ENCODE data around the gene ATF6B. TPM values are rescaled to one million over a fixed set of nuclear protein-coding genes. Genes with fewer than 3 reads are reported as not detected.
"Not testable (repeated sequence)": the region's sequence is repeated elsewhere in the genome, so short reads cannot be mapped to it uniquely, and the experiment has no call there.

Gene ATF6B
- total and polyA plus RNA-seq, 2 of the 8 experiments (the other 6 are each of a cell fraction or from before 2014, with no cell fraction given): 38.1 to 42.2 TPM

- H2AK5ac ChIP-seq (ENCODE audit: low read depth, low read length); H2BK15ac ChIP-seq (ENCODE audit: low read length); H2AFZ ChIP-seq (ENCODE audit: low read length); H3K4me3 ChIP-seq (ENCODE audit: extremely low read depth in 1 of 4, insufficient read depth in 2 of 4, low read depth in 3 of 4, low read length in 4 of 4); H3K14ac ChIP-seq (ENCODE audit: insufficient read length); H3K56ac ChIP-seq (replicated peaks; ENCODE audit: insufficient read length, low read depth, low read length); H3K27me3 ChIP-seq (replicated peaks in 1 of 4; ENCODE audit: control insufficient read depth in 3 of 4, extremely low read depth in 1 of 4, insufficient read depth in 3 of 4, low read length in 3 of 4); H3K4ac ChIP-seq (replicated peaks; ENCODE audit: insufficient read length, low read depth, low read length); H3K79me1 ChIP-seq (ENCODE audit: low read depth, low read length); H2BK20ac ChIP-seq (ENCODE audit: low read length); H4K5ac ChIP-seq (ENCODE audit: insufficient read length, low read depth, low read length); H4K20me1 ChIP-seq (replicated peaks in 1 of 2; ENCODE audit: control insufficient read depth in 1 of 2, insufficient read depth in 2 of 2, low read length in 2 of 2); DNase-seq (ENCODE audit: low read depth in 1 of 2, low spot score in 2 of 2); H2BK5ac ChIP-seq (ENCODE audit: low read depth, low read length); H3K9me3 ChIP-seq (ENCODE audit: insufficient read depth in 2 of 2, low read depth in 1 of 2, low read length in 1 of 2); H3K79me2 ChIP-seq (ENCODE audit: control insufficient read depth in 1 of 2, insufficient read depth in 2 of 2, low read length in 2 of 2); H4K91ac ChIP-seq (replicated peaks; ENCODE audit: insufficient read length, low read length); H3K23me2 ChIP-seq (ENCODE audit: low read depth, low read length); H2BK12ac ChIP-seq (ENCODE audit: low read depth, low read length); FAIRE-seq; H4K8ac ChIP-seq (ENCODE audit: extremely low read depth, insufficient read depth, low read length); POLR2A ChIA-PET (ENCODE audit: partially characterized antibody); CTCF ChIA-PET (ENCODE audit: partially characterized antibody); H3K23ac ChIP-seq (ENCODE audit: insufficient read length); H3K4me1 ChIP-seq (replicated peaks in 1 of 4; ENCODE audit: control insufficient read depth in 3 of 4, insufficient read depth in 4 of 4, low read length in 3 of 4); H3K4me2 ChIP-seq (ENCODE audit: insufficient read depth in 1 of 2, low read depth in 2 of 2, low read length in 2 of 2); H3K9ac ChIP-seq (replicated peaks in 1 of 4; ENCODE audit: extremely low read depth in 1 of 4, low read depth in 3 of 4, low read length in 3 of 4); H3K36me3 ChIP-seq (ENCODE audit: control insufficient read depth in 2 of 4, insufficient read depth in 4 of 4, low read length in 3 of 4); H3K27ac ChIP-seq (ENCODE audit: low read depth, low read length); H3K18ac ChIP-seq (ENCODE audit: extremely low read depth, low read length); H2BK120ac ChIP-seq (replicated peaks; ENCODE audit: low read depth, low read length): not testable (repeated sequence)
- WGBS, 2 experiments (ENCODE audit: extremely low coverage in 1 of 2, insufficient coverage in 1 of 2, insufficient read length in 1 of 2, insufficient replicate concordance in 2 of 2, low coverage in 1 of 2, low lambda C conversion rate in 2 of 2, missing lambda C conversion rate in 1 of 2): 93% methylated on average over 13 of the region's 13 CpGs; no CpG with 5 or more reads in 1 of the 2 experiments
Observed at GRCh38 chr6:32068315-32068714, 59.7 kb downstream of the ATF6B start.

GRCh38 chr6:32067521-32067920 lies 60.5 kb downstream of the ATF6B start:
- H3K56ac ChIP-seq (replicated peaks; ENCODE audit: insufficient read length, low read depth, low read length); H3K4me3 ChIP-seq (ENCODE audit: extremely low read depth in 1 of 4, insufficient read depth in 2 of 4, low read depth in 3 of 4, low read length in 4 of 4); POLR2A ChIA-PET (ENCODE audit: partially characterized antibody); H4K8ac ChIP-seq (ENCODE audit: extremely low read depth, insufficient read depth, low read length); CTCF ChIA-PET (ENCODE audit: partially characterized antibody); H2BK120ac ChIP-seq (replicated peaks; ENCODE audit: low read depth, low read length); H2AK5ac ChIP-seq (ENCODE audit: low read depth, low read length); H3K79me1 ChIP-seq (ENCODE audit: low read depth, low read length); H3K9ac ChIP-seq (replicated peaks in 1 of 4; ENCODE audit: extremely low read depth in 1 of 4, low read depth in 3 of 4, low read length in 3 of 4); H2BK12ac ChIP-seq (ENCODE audit: low read depth, low read length); H3K4me1 ChIP-seq (replicated peaks in 1 of 4; ENCODE audit: control insufficient read depth in 3 of 4, insufficient read depth in 4 of 4, low read length in 3 of 4); H3K14ac ChIP-seq (ENCODE audit: insufficient read length); FAIRE-seq; H4K91ac ChIP-seq (replicated peaks; ENCODE audit: insufficient read length, low read length); H3K36me3 ChIP-seq (ENCODE audit: control insufficient read depth in 2 of 4, insufficient read depth in 4 of 4, low read length in 3 of 4); H3K18ac ChIP-seq (ENCODE audit: extremely low read depth, low read length); H3K27me3 ChIP-seq (replicated peaks in 1 of 4; ENCODE audit: control insufficient read depth in 3 of 4, extremely low read depth in 1 of 4, insufficient read depth in 3 of 4, low read length in 3 of 4); H2BK20ac ChIP-seq (ENCODE audit: low read length); H3K4me2 ChIP-seq (ENCODE audit: insufficient read depth in 1 of 2, low read depth in 2 of 2, low read length in 2 of 2); H2BK15ac ChIP-seq (ENCODE audit: low read length); H4K20me1 ChIP-seq (replicated peaks in 1 of 2; ENCODE audit: control insufficient read depth in 1 of 2, insufficient read depth in 2 of 2, low read length in 2 of 2); H3K79me2 ChIP-seq (ENCODE audit: control insufficient read depth in 1 of 2, insufficient read depth in 2 of 2, low read length in 2 of 2); H3K9me3 ChIP-seq (ENCODE audit: insufficient read depth in 2 of 2, low read depth in 1 of 2, low read length in 1 of 2); H3K4ac ChIP-seq (replicated peaks; ENCODE audit: insufficient read length, low read depth, low read length); DNase-seq (ENCODE audit: low read depth in 1 of 2, low spot score in 2 of 2); H4K5ac ChIP-seq (ENCODE audit: insufficient read length, low read depth, low read length); H3K23ac ChIP-seq (ENCODE audit: insufficient read length); H3K27ac ChIP-seq (ENCODE audit: low read depth, low read length); H2BK5ac ChIP-seq (ENCODE audit: low read depth, low read length); H3K23me2 ChIP-seq (ENCODE audit: low read depth, low read length); H2AFZ ChIP-seq (ENCODE audit: low read length): not testable (repeated sequence)
- WGBS, 2 experiments (ENCODE audit: extremely low coverage in 1 of 2, insufficient coverage in 1 of 2, insufficient read length in 1 of 2, insufficient replicate concordance in 2 of 2, low coverage in 1 of 2, low lambda C conversion rate in 2 of 2, missing lambda C conversion rate in 1 of 2): 86% methylated on average over 9 of the region's 19 CpGs; no CpG with 5 or more reads in 1 of the 2 experiments

All from H1 (cell line).